ENCODE measurements around the gene LFNG.
A peak's percentile ranks its signal among the peaks of the same experiment; 100 is the strongest.
"Not testable (repeated sequence)": the region's sequence is repeated elsewhere in the genome, so short reads cannot be mapped to it uniquely, and the experiment has no call there.

Gene LFNG

GRCh38 chr7:2544541-2545188, 25.1 kb downstream of the LFNG start:
- Mint-ChIP-seq H3K4me1 (ENCODE audit: low read depth) (no peaks in the 10 kb centered on the region), H3K27me3 (no peaks in the 10 kb centered on the region), H3K4me3 (no peak overlapping the region), H3K27ac (no peak overlapping the region), H3K9me3 (no peaks in the 10 kb centered on the region), H3K36me3 (ENCODE audit: low read depth) (peaks cover 25% of the 10 kb centered on the region)

GRCh38 chr7:2545746-2546425, 26.3 kb downstream of the LFNG start:
- Mint-ChIP-seq H3K9me3 (no peaks in the 10 kb centered on the region), H3K27ac (no peak overlapping the region), H3K36me3 (ENCODE audit: low read depth) (peaks cover 33% of the 10 kb centered on the region), H3K4me1 (ENCODE audit: low read depth) (peaks cover 5% of the 10 kb centered on the region), H3K4me3 (no peak overlapping the region), H3K27me3 (no peaks in the 10 kb centered on the region)

GRCh38 chr7:2546776-2547586, 27.4 kb downstream of the LFNG start:
- H3K4me3 Mint-ChIP-seq: no peak overlapping the region
- H3K9me3 Mint-ChIP-seq: no peaks in the 10 kb centered on the region
- peaks cover 12% of the 10 kb centered on the region for H3K4me1 Mint-ChIP-seq (ENCODE audit: low read depth)
- H3K27me3 Mint-ChIP-seq: no peaks in the 10 kb centered on the region
- H3K27ac Mint-ChIP-seq: no peak overlapping the region
- H3K36me3 Mint-ChIP-seq (ENCODE audit: low read depth): peaks cover 40% of the 10 kb centered on the region

- peaks cover 29% of the 10 kb centered on the region for H3K4me1 Mint-ChIP-seq (ENCODE audit: low read depth)
- no peak overlapping the region for H3K27ac Mint-ChIP-seq
- H3K27me3 Mint-ChIP-seq: no peaks in the 10 kb centered on the region
- H3K9me3 Mint-ChIP-seq: no peaks in the 10 kb centered on the region
- H3K36me3 Mint-ChIP-seq (ENCODE audit: low read depth): peaks cover 42% of the 10 kb centered on the region
- no peak overlapping the region for H3K4me3 Mint-ChIP-seq
Observed at GRCh38 chr7:2551418-2551817, 31.8 kb downstream of the LFNG start.

- Mint-ChIP-seq H3K36me3 (ENCODE audit: low read depth) (peaks cover 32% of the 10 kb centered on the region), H3K27ac (no peak overlapping the region), H3K27me3 (no peaks in the 10 kb centered on the region), H3K9me3 (no peaks in the 10 kb centered on the region), H3K4me1 (ENCODE audit: low read depth) (peaks cover 35% of the 10 kb centered on the region), H3K4me3 (peak overlapping the region; percentile 88)
Observed at GRCh38 chr7:2553108-2553507, 33.5 kb downstream of the LFNG start.

GRCh38 chr7:2553831-2554581, 34.4 kb downstream of the LFNG start:
- peaks cover 41% of the 10 kb centered on the region for H3K4me1 Mint-ChIP-seq (ENCODE audit: low read depth)
- H3K36me3 Mint-ChIP-seq (ENCODE audit: low read depth): peaks cover 28% of the 10 kb centered on the region
- H3K27ac Mint-ChIP-seq: peak overlapping the region; percentile 87
- H3K9me3 Mint-ChIP-seq: no peaks in the 10 kb centered on the region
- peak overlapping the region; percentile 88 for H3K4me3 Mint-ChIP-seq
- no peaks in the 10 kb centered on the region for H3K27me3 Mint-ChIP-seq

GRCh38 chr7:2554661-2555111, 35.1 kb downstream of the LFNG start:
- peaks cover 43% of the 10 kb centered on the region for H3K4me1 Mint-ChIP-seq (ENCODE audit: low read depth)
- H3K9me3 Mint-ChIP-seq: no peaks in the 10 kb centered on the region
- peaks cover 22% of the 10 kb centered on the region for H3K36me3 Mint-ChIP-seq (ENCODE audit: low read depth)
- H3K27me3 Mint-ChIP-seq: no peaks in the 10 kb centered on the region
- peak overlapping the region; percentile 87 for H3K27ac Mint-ChIP-seq
- peak overlapping the region; percentile 88 for H3K4me3 Mint-ChIP-seq

- H3K27me3 Mint-ChIP-seq: no peaks in the 10 kb centered on the region
- peaks cover 47% of the 10 kb centered on the region for H3K4me1 Mint-ChIP-seq (ENCODE audit: low read depth)
- H3K36me3 Mint-ChIP-seq (ENCODE audit: low read depth): peaks cover 18% of the 10 kb centered on the region
- H3K27ac Mint-ChIP-seq: peak within 1 kb of the TSS; percentile 87
- H3K4me3 Mint-ChIP-seq: peak within 1 kb of the TSS; percentile 88
- H3K9me3 Mint-ChIP-seq: no peaks in the 10 kb centered on the region
Observed at GRCh38 chr7:2555121-2556052, 35.8 kb downstream of the LFNG start, which contains the start of gene BRAT1. Gene BRAT1, minus strand, starts transcription at chr7:2555524. Its CDS starts 1,093 bp downstream, at chr7:2554431.

GRCh38 chr7:2558629-2559282, 39.2 kb downstream of the LFNG start, which contains the start of gene IQCE:
Gene IQCE, plus strand, starts transcription at chr7:2558979. Its CDS starts 203 bp downstream, at chr7:2559182.
- Mint-ChIP-seq H3K4me3 (peak within 1 kb of the TSS; percentile 76), H3K27ac (peak within 1 kb of the TSS; percentile 61), H3K36me3 (ENCODE audit: low read depth) (no peaks in the 10 kb centered on the region), H3K4me1 (ENCODE audit: low read depth) (peaks cover 25% of the 10 kb centered on the region), H3K9me3 (no peaks in the 10 kb centered on the region), H3K27me3 (no peaks in the 10 kb centered on the region)

GRCh38 chr7:2559283-2559950, 39.8 kb downstream of the LFNG start:
- Mint-ChIP-seq H3K27me3 (no peaks in the 10 kb centered on the region), H3K4me1 (ENCODE audit: low read depth) (peaks cover 19% of the 10 kb centered on the region), H3K27ac (no peak overlapping the region), H3K4me3 (peak overlapping the region; percentile 73), H3K36me3 (ENCODE audit: low read depth) (no peaks in the 10 kb centered on the region), H3K9me3 (no peaks in the 10 kb centered on the region)

- not testable (repeated sequence) for H3K36me3 Mint-ChIP-seq (ENCODE audit: low read depth); H3K4me1 Mint-ChIP-seq (ENCODE audit: low read depth); H3K27me3 Mint-ChIP-seq; H3K27ac Mint-ChIP-seq; H3K9me3 Mint-ChIP-seq; H3K4me3 Mint-ChIP-seq
Observed at GRCh38 chr7:2563955-2564354, 44.4 kb downstream of the LFNG start.

GRCh38 chr7:2564970-2565540, 45.5 kb downstream of the LFNG start:
- Mint-ChIP-seq H3K9me3 (no peaks in the 10 kb centered on the region), H3K4me1 (ENCODE audit: low read depth) (peaks cover 4% of the 10 kb centered on the region), H3K27ac (no peak overlapping the region), H3K27me3 (no peaks in the 10 kb centered on the region), H3K36me3 (ENCODE audit: low read depth) (no peaks in the 10 kb centered on the region), H3K4me3 (no peak overlapping the region)
